Cardiac muscle cell (in vitro differentiated cells and primary cell): ENCODE measurements around the gene SLC25A12. TPM values are rescaled to one million over a fixed set of nuclear protein-coding genes. Genes with fewer than 3 reads are reported as not detected.

Experiments used
- DNase-seq, 2 donors: peaks; one replicate each; pipeline versions ENCODE4 v3.0.0 to v3.0.0-alpha.2; 2010 to 2017; ENCODE audit warnings: low read depth in 1 of 2, low spot score in 1 of 2
- H3K27ac ChIP-seq: fragments of 200-600 bp; sonication (generic); 2 replicates; pipeline ENCODE4 v1.5.1; 2016
- H3K27me3 ChIP-seq: fragments of 200-600 bp; sonication (generic); 2 replicates; pipeline ENCODE4 v1.6.0; 2016; ENCODE audit warnings: control low read depth
- H3K36me3 ChIP-seq: fragments of 200-600 bp; sonication (generic); 2 replicates; pipeline ENCODE4 v1.5.1; 2016; ENCODE audit warnings: control low read depth
- H3K4me1 ChIP-seq: fragments of 200-600 bp; sonication (generic); 2 replicates; pipeline ENCODE4 v1.8.1; 2017; ENCODE audit warnings: low read depth, mild to moderate bottlenecking, mixed run types
- H3K4me3 ChIP-seq: fragments of 200-600 bp; sonication (generic); 2 replicates; pipeline ENCODE4 v1.5.1; 2016; ENCODE audit warnings: mild to moderate bottlenecking
- H3K9me3 ChIP-seq: fragments of 200-600 bp; sonication (generic); 2 replicates; pipeline ENCODE4 v1.5.1; 2017; ENCODE audit warnings: low read depth, mild to moderate bottlenecking, control low read depth
- polyA plus RNA-seq: library from polyadenylated mRNA; unstranded; fragments of >200 nt; fragmentation: Nextera tagmentation; extraction: Ambion mirVana; gene quantifications from 2 replicates; pipeline ENCODE4 v1.2.1, GENCODE V29; 2016
- total RNA-seq: library from RNA; depleted of rRNA; stranded (reverse); fragments of >200 nt; gene quantifications from 2 replicates; pipeline ENCODE4 v1.2.3, GENCODE V29; 2016
- TF ChIP-seq, protein P1 (sequence below): IDR thresholded peaks from 2 replicates; pipeline ENCODE4 v1.5.1; 2012; ENCODE audit warnings: low read depth, mild to moderate bottlenecking, low read length

Gene SLC25A12
- total and polyA plus RNA-seq, 2 experiments from 2014 or later, result 25.5 to 53.3 TPM

DNA sequence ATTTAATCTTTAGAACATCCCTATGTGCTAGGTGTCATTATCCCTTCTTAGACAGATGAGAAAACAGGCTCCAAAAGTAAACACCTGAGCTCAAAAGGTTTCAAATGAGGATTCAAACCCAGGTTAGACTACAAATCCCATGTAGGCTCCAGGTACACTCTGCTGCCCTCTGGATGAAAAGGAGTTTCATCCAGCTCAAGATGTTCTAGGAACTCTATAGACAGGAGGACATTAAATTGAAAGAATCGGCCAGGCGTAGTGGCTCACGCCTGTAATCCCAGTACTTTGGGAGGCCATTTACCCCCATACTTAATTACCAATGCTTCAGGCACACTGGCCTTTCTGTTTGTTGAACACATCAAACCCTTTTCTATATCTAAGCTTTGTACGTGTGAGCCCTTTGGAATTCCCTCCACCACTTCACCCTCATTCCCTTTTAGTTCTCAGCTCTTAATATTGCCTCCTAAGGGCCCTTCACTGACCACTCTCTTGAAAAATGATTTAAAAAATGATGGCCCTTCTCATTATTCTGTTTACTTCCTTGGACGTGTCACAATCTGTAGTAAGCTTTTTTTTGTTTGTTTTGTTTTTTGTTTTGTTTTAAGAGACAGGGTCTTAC, 10.7 kb downstream of the SLC25A12 start:
- Histone ChIP-seq H3K4me1 (peaks cover 18% of the 10 kb centered on the region), H3K9me3 (no peaks in the 10 kb centered on the region), H3K4me3 (no peak overlapping the region), H3K36me3 (peaks cover 9% of the 10 kb centered on the region), H3K27me3 (no peaks in the 10 kb centered on the region), H3K27ac (no peak overlapping the region)
- no peak for DNase-seq
- TF ChIP-seq, protein P1, sequence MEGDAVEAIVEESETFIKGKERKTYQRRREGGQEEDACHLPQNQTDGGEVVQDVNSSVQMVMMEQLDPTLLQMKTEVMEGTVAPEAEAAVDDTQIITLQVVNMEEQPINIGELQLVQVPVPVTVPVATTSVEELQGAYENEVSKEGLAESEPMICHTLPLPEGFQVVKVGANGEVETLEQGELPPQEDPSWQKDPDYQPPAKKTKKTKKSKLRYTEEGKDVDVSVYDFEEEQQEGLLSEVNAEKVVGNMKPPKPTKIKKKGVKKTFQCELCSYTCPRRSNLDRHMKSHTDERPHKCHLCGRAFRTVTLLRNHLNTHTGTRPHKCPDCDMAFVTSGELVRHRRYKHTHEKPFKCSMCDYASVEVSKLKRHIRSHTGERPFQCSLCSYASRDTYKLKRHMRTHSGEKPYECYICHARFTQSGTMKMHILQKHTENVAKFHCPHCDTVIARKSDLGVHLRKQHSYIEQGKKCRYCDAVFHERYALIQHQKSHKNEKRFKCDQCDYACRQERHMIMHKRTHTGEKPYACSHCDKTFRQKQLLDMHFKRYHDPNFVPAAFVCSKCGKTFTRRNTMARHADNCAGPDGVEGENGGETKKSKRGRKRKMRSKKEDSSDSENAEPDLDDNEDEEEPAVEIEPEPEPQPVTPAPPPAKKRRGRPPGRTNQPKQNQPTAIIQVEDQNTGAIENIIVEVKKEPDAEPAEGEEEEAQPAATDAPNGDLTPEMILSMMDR, result no peak

DNA sequence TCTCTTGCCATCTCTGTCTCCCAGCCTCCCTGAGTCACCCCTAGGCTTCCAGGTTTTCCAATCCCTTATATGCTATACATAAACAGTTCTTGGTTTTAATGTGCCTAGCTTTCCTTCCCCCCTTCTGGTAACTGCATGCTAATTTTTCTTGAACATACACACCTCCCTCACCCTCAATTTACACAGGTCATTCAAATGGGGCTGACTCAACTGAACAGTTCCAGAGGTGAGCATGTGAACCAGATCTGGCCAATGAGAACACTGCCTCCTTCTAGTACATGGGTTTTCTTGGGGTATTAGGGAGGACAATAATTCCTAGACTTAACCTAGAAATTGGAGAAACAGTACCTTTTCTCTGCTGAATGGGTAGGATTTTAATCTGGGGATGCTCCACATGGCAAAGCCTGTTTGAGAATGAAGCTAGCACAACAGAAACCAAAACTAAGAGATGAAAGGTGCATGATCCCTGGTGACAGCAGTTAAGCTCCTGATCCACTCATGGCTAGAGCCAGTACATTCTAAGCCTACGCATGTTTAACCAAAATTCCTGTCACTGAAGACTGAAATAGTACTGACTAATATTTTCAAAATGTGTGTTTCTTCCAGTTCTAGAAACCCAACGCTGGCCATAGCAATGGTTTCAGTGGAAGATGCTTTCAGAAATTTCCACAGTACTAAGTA, 11.8 kb downstream of the SLC25A12 start:
- TF ChIP-seq, protein P1, result no peak
- H3K4me3 ChIP-seq, result no peak overlapping the region
- no peak for DNase-seq
- H3K27me3 ChIP-seq, result no peaks in the 10 kb centered on the region
- no peaks in the 10 kb centered on the region for H3K9me3 ChIP-seq
- peaks cover 6% of the 10 kb centered on the region for H3K36me3 ChIP-seq
- H3K4me1 ChIP-seq, result peaks cover 26% of the 10 kb centered on the region
- H3K27ac ChIP-seq, result no peak overlapping the region

DNA sequence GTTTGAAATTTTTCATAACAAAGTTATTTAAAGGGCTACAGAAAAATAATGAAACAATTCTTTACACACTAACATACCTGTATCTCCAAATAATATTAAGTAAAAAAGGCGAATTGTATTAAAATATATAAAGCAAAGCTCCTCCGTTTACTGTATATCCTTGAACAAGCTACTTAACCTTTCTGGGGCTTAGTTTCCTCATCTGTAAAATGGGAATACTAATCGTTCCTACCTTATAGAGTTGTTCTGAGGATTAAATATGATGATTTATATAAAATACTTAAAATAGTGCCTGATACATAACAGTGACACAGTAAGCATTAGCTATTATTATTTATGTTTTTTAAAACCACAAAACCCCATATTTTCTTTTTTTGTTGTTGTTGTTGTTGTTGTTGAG, 13.3 kb downstream of the SLC25A12 start:
- no peak overlapping the region for H3K27ac ChIP-seq
- H3K27me3 ChIP-seq, result no peaks in the 10 kb centered on the region
- TF ChIP-seq, protein P1, result no peak
- DNase-seq, result no peak
- H3K9me3 ChIP-seq, result no peaks in the 10 kb centered on the region
- H3K36me3 ChIP-seq, result no peaks in the 10 kb centered on the region
- no peak overlapping the region for H3K4me3 ChIP-seq
- H3K4me1 ChIP-seq, result peaks cover 30% of the 10 kb centered on the region

DNA sequence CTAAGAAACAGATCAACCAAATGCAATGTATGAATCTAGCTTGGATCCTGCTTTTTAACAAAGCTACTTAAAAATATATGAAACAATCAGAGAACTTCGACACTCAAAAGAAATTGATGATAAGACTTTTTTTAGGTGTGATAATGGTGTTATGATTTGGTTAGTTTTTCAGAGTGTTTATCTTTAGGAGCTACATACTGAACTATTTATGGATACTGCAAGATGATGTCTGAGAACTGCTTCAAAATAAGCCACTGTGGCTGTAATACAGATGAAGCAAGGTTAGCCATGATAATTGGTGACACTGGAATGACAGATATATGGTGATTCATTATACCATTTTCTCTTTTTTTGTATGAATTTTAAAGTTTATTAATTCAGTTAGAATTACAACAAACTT, 14.2 kb downstream of the SLC25A12 start:
- no peak for DNase-seq
- Histone ChIP-seq H3K9me3 (no peaks in the 10 kb centered on the region), H3K4me3 (no peak overlapping the region), H3K4me1 (peaks cover 30% of the 10 kb centered on the region), H3K27ac (peak overlapping the region; percentile 94), H3K27me3 (no peaks in the 10 kb centered on the region), H3K36me3 (no peaks in the 10 kb centered on the region)
- TF ChIP-seq, protein P1, result no peak

DNA sequence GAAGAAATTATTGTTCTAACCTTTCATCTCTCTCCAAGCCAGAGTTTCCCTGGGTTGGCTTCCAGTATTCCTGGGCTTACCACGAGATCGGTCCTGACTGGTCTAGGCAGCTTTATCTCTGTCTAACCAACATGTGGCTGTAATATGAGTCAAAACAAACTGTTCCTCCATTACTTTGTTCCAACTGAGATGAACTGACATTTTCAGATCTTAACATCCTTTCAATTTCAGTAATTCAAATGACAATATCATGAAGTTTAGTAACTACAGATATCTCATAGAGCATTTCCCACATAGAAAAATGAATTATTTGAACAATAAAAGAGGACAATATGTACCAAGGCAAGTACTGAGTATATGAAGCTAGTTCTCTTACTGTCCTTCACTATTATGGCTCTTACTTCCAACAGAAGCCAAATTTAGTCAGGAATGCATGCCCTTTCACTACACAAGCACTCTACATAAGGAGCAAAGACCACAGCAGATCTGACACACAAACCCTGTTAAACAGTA, 15.5 kb downstream of the SLC25A12 start:
- Histone ChIP-seq H3K9me3 (no peaks in the 10 kb centered on the region), H3K4me3 (peak overlapping the region; percentile 1), H3K27ac (peak overlapping the region; percentile 94), H3K27me3 (no peaks in the 10 kb centered on the region), H3K4me1 (peaks cover 30% of the 10 kb centered on the region), H3K36me3 (no peaks in the 10 kb centered on the region)
- DNase-seq, result peak; percentile 65 to 90
- TF ChIP-seq, protein P1, result no peak
